OCI-LY7 (cell line): Measurements from ENCODE around the gene PDLIM1. TPM values are rescaled to one million over a fixed set of nuclear protein-coding genes. Genes with fewer than 3 reads are reported as not detected.
A peak's percentile ranks its signal among the peaks of the same experiment; 100 is the strongest.

ENCODE experiments used
- BruUV-seq: library from RNA; stranded (reverse); fragments of 400-500 nt; replicated peaks from 2 replicates; lab custom pipeline; 2021; lab: Mats Ljungman, UMichigan
- CTCF ChIA-PET: fragments of 300-600 bp; sonication (Branson Sonifier 250); formaldehyde crosslinking; loops from one replicate; lab custom pipeline; 2022; ENCODE audit warnings: antibody characterized with exemption; ENCODE audit not compliant: unreplicated experiment; lab: Charles Lee
- POLR2A ChIA-PET: fragments of 300-600 bp; sonication (Branson Sonifier 250); formaldehyde crosslinking; loops from one replicate; lab custom pipeline; 2022; ENCODE audit warnings: antibody characterized with exemption; lab: Charles Lee
- DNase-seq: peaks from one replicate; pipeline ENCODE4 v3.0.0-alpha.2; 2015; ENCODE audit warnings: low spot score
- H2AFZ ChIP-seq: fragments of 200-600 bp; sonication (generic), shearing (Covaris generic); 2 replicates; pipeline ENCODE4 v1.6.1; 2014; ENCODE audit warnings: mild to moderate bottlenecking, antibody characterized with exemption, low read length, moderate library complexity
- H3K27ac ChIP-seq: fragments of 200-600 bp; sonication (generic); 2 replicates; pipeline ENCODE4 v1.5.1; 2014; ENCODE audit warnings: mixed run types, low read depth, mild to moderate bottlenecking, moderate library complexity, low read length, inconsistent platforms; ENCODE audit not compliant: poor library complexity, severe bottlenecking
- H3K36me3 ChIP-seq: fragments of 200-600 bp; sonication (generic); 2 replicates; pipeline ENCODE4 v1.6.1; 2014; ENCODE audit warnings: mild to moderate bottlenecking, antibody characterized with exemption, low read length, moderate library complexity, mixed read lengths; ENCODE audit not compliant: insufficient read depth
- H3K4me1 ChIP-seq: fragments of 200-600 bp; sonication (generic); 2 replicates; pipeline ENCODE4 v1.5.1; 2014; ENCODE audit warnings: mild to moderate bottlenecking, low read length; ENCODE audit not compliant: insufficient read depth, poor library complexity, severe bottlenecking
- H3K4me2 ChIP-seq: fragments of 200-600 bp; sonication (generic); 2 replicates; pipeline ENCODE4 v1.6.1; 2014; ENCODE audit warnings: mild to moderate bottlenecking, low read length
- H3K4me3 ChIP-seq: fragments of 200-600 bp; sonication (generic); 2 replicates; pipeline ENCODE4 v1.5.1; 2014; ENCODE audit warnings: mild to moderate bottlenecking, low read depth, low read length; ENCODE audit not compliant: poor library complexity, severe bottlenecking
- H3K79me2 ChIP-seq: fragments of 200-600 bp; sonication (generic); 2 replicates; pipeline ENCODE4 v1.6.1; 2016; ENCODE audit warnings: low read depth, mild to moderate bottlenecking, low read length, moderate library complexity, mixed read lengths; ENCODE audit not compliant: insufficient read depth
- H3K9me2 ChIP-seq: fragments of 200-600 bp; sonication (generic); 2 replicates; pipeline ENCODE4 v1.6.1; 2016; ENCODE audit warnings: mild to moderate bottlenecking, low read length, mixed read lengths; ENCODE audit not compliant: insufficient read depth
- H3K9me3 ChIP-seq: fragments of 200-600 bp; sonication (generic); 2 replicates; pipeline ENCODE4 v1.6.1; 2014; ENCODE audit warnings: mild to moderate bottlenecking, mixed run types, low read length, mixed read lengths
- H4K20me1 ChIP-seq: fragments of 200-600 bp; sonication (generic); 2 replicates; pipeline ENCODE4 v1.6.1; 2014; ENCODE audit warnings: mild to moderate bottlenecking, antibody characterized with exemption, low read length, moderate library complexity, mixed read lengths; ENCODE audit not compliant: insufficient read depth
- EZH2phosphoT487 ChIP-seq: fragments of 200-600 bp; sonication (generic); IDR thresholded peaks from 2 replicates; pipeline ENCODE4 v1.6.1; 2018; ENCODE audit warnings: low read depth, borderline replicate concordance, mild to moderate bottlenecking, mixed run types, antibody characterized with exemption, low read length, moderate library complexity, mixed read lengths
- intact Hi-C: fragments of 100-400 bp; cut with micrococcal nuclease; formaldehyde crosslinking; loops from one replicate; pipeline ENCODE4 v1.10.0; 2022; ENCODE audit not compliant: unreplicated experiment
- total RNA-seq, 2 experiments: library from RNA; depleted of rRNA in 1 of 2; stranded (reverse); fragments of >200 nt in 1 of 2; shearing (Covaris generic) in 1 of 2; gene quantifications; 2 replicates each; pipeline ENCODE4 v1.2.3, GENCODE V29; 2014 to 2022
- TF ChIP-seq, protein P1 (sequence below): fragments of 200-600 bp; sonication (generic); conservative IDR thresholded peaks from 2 replicates; pipeline ENCODE4 v1.5.1; 2014; ENCODE audit warnings: mild to moderate bottlenecking, antibody characterized with exemption, low read length, moderate library complexity, mixed read lengths

PDLIM1 gene
- total RNA-seq, 2 experiments from 2014 or later: 22.3 to 105 TPM

GRCh38 chr10:95314192-95314918, 23.6 kb upstream of the PDLIM1 start:
- Histone ChIP-seq H3K36me3 (no peaks in the 10 kb centered on the region), H3K79me2 (no peaks in the 10 kb centered on the region), H3K4me3 (no peak overlapping the region), H3K27ac (no peak overlapping the region), H3K4me1 (peaks cover 17% of the 10 kb centered on the region), H2AFZ (no peak overlapping the region), H4K20me1 (no peaks in the 10 kb centered on the region), H3K9me3 (no peaks in the 10 kb centered on the region), H3K9me2 (no peaks in the 10 kb centered on the region), H3K4me2 (no peak overlapping the region)
- intact Hi-C loops: no loop called here
- no peak for DNase-seq
- CTCF ChIA-PET: no interaction called here
- TF ChIP-seq, protein P1, sequence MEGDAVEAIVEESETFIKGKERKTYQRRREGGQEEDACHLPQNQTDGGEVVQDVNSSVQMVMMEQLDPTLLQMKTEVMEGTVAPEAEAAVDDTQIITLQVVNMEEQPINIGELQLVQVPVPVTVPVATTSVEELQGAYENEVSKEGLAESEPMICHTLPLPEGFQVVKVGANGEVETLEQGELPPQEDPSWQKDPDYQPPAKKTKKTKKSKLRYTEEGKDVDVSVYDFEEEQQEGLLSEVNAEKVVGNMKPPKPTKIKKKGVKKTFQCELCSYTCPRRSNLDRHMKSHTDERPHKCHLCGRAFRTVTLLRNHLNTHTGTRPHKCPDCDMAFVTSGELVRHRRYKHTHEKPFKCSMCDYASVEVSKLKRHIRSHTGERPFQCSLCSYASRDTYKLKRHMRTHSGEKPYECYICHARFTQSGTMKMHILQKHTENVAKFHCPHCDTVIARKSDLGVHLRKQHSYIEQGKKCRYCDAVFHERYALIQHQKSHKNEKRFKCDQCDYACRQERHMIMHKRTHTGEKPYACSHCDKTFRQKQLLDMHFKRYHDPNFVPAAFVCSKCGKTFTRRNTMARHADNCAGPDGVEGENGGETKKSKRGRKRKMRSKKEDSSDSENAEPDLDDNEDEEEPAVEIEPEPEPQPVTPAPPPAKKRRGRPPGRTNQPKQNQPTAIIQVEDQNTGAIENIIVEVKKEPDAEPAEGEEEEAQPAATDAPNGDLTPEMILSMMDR: no peak
- no peak for TF ChIP-seq EZH2phosphoT487
- no TSS peak for BruUV-seq
- POLR2A ChIA-PET: no interaction called here

GRCh38 chr10:95312986-95313495, 22.2 kb upstream of the PDLIM1 start:
- H3K4me1 ChIP-seq: peaks cover 17% of the 10 kb centered on the region
- H2AFZ ChIP-seq: no peak overlapping the region
- H3K36me3 ChIP-seq: no peaks in the 10 kb centered on the region
- TF ChIP-seq, protein P1: no peak
- TF ChIP-seq EZH2phosphoT487: no peak
- H3K27ac ChIP-seq: no peak overlapping the region
- intact Hi-C loops: no loop called here
- H3K4me2 ChIP-seq: no peak overlapping the region
- no peaks in the 10 kb centered on the region for H3K9me3 ChIP-seq
- H3K79me2 ChIP-seq: no peaks in the 10 kb centered on the region
- CTCF ChIA-PET: no interaction called here
- no peaks in the 10 kb centered on the region for H4K20me1 ChIP-seq
- H3K4me3 ChIP-seq: no peak overlapping the region
- BruUV-seq: no TSS peak
- POLR2A ChIA-PET: interaction anchor here (0.6 kb wide), 1 partner anchor 104 kb away, joined by 6 read pairs; no protein-coding TSS in a partner anchor
- no peaks in the 10 kb centered on the region for H3K9me2 ChIP-seq
- no peak for DNase-seq

GRCh38 chr10:95312257-95312656, 21.5 kb upstream of the PDLIM1 start:
- BruUV-seq: no TSS peak
- no peaks in the 10 kb centered on the region for H3K79me2 ChIP-seq
- no peaks in the 10 kb centered on the region for H3K36me3 ChIP-seq
- H3K9me3 ChIP-seq: no peaks in the 10 kb centered on the region
- H3K9me2 ChIP-seq: no peaks in the 10 kb centered on the region
- H4K20me1 ChIP-seq: no peaks in the 10 kb centered on the region
- H3K4me3 ChIP-seq: no peak overlapping the region
- peaks cover 17% of the 10 kb centered on the region for H3K4me1 ChIP-seq
- DNase-seq: no peak
- no peak overlapping the region for H3K4me2 ChIP-seq
- no peak overlapping the region for H3K27ac ChIP-seq
- H2AFZ ChIP-seq: peak overlapping the region; percentile 8; the same call in 1 of the 2 replicates
- ChIA-PET POLR2A (no interaction called here), CTCF (no interaction called here)
- intact Hi-C loops: no loop called here
- no peak for TF ChIP-seq EZH2phosphoT487
- TF ChIP-seq, protein P1: no peak
